HG03378 (cell line): ENCODE results near the gene TTC34.
"Not testable (repeated sequence)": the region's sequence is repeated elsewhere in the genome, so short reads cannot be mapped to it uniquely, and the experiment has no call there.

Experiments
- ATAC-seq: cut with Tn5 transposase; IDR thresholded peaks from one replicate; pipeline ENCODE4 v1.9.1; 2021; ENCODE audit warnings: mild to moderate bottlenecking, moderate library complexity; ENCODE audit not compliant: unreplicated experiment

The TTC34 gene

GRCh38 chr1:2799811-2800663 lies 1.5 kb downstream of the TTC34 start:
- no peak for ATAC-seq

- not testable (repeated sequence) for ATAC-seq
Measured at GRCh38 chr1:2798958-2799357, 2.5 kb downstream of the TTC34 start.

- ATAC-seq, result no peak
Measured at GRCh38 chr1:2797741-2798016, 3.8 kb downstream of the TTC34 start.

GRCh38 chr1:2796890-2797740 lies 4.4 kb downstream of the TTC34 start:
- ATAC-seq, result no peak

GRCh38 chr1:2795926-2796325 lies 5.6 kb downstream of the TTC34 start:
- no peak for ATAC-seq

- no peak for ATAC-seq
Measured at GRCh38 chr1:2791027-2791760, 10.3 kb downstream of the TTC34 start.

GRCh38 chr1:2789986-2790581 lies 11.4 kb downstream of the TTC34 start:
- ATAC-seq, result no peak

GRCh38 chr1:2789164-2789985 lies 12.1 kb downstream of the TTC34 start:
- ATAC-seq, result no peak

- ATAC-seq, result no peak
Measured at GRCh38 chr1:2788506-2789163, 12.9 kb downstream of the TTC34 start.

GRCh38 chr1:2787163-2787911 lies 14.2 kb downstream of the TTC34 start:
- no peak for ATAC-seq

- no peak for ATAC-seq
Measured at GRCh38 chr1:2786329-2787162, 14.9 kb downstream of the TTC34 start.

GRCh38 chr1:2785631-2786328 lies 15.7 kb downstream of the TTC34 start:
- ATAC-seq, result no peak

GRCh38 chr1:2784854-2785630 lies 16.5 kb downstream of the TTC34 start:
- no peak for ATAC-seq

GRCh38 chr1:2783435-2784397 lies 17.8 kb downstream of the TTC34 start:
- ATAC-seq, result no peak

- no peak for ATAC-seq
Measured at GRCh38 chr1:2783069-2783434, 18.4 kb downstream of the TTC34 start.

GRCh38 chr1:2781627-2782026 lies 19.9 kb downstream of the TTC34 start:
- ATAC-seq, result no peak
